Fibroblast of lung (primary cell): Measurements from ENCODE around the gene LRRC52.

Experiments used
- CTCF ChIP-seq, 2 donors: IDR thresholded peaks in 1 of 2; conservative IDR thresholded peaks in 1 of 2; 1 replicate in 1 of 2; 2 replicates in 1 of 2; pipeline ENCODE4 v1.5.1; 2011 to 2012; ENCODE audit warnings: low read length in 2 of 2, control low read depth in 1 of 2, inconsistent platforms in 1 of 2, low read depth in 1 of 2, mild to moderate bottlenecking in 1 of 2
- EZH2 ChIP-seq: IDR thresholded peaks from 2 replicates; pipeline ENCODE4 v1.5.1; 2012; ENCODE audit warnings: low read length, control low read depth, mild to moderate bottlenecking; ENCODE audit errors: missing control alignments

GRCh38 chr1:165612062-165612461 lies 68.3 kb downstream of the LRRC52 start:
- TF ChIP-seq CTCF (conservative IDR thresholded peaks at IDR 0.05 in 1 of 2, IDR thresholded peaks at IDR 0.05 in 1 of 2; ENCODE audit: low read depth in 1 of 2, low read length in 2 of 2), result no peak
- no peak for TF ChIP-seq EZH2
